Muscle layer of colon (tissue), 2 donors: Measurements from ENCODE around the gene MIR17HG.

Experiments used
- H3K27ac ChIP-seq: one replicate; pipeline ENCODE4 v1.7.0; 2013; ENCODE audit warnings: low read depth, mild to moderate bottlenecking, low read length, moderate library complexity
- H3K27me3 ChIP-seq, 2 donors: one replicate each; pipeline ENCODE4 v1.7.0; 2013; ENCODE audit warnings: low read length in 2 of 2, mild to moderate bottlenecking in 2 of 2; ENCODE audit not compliant: insufficient read depth in 2 of 2, control insufficient read depth in 1 of 2
- H3K36me3 ChIP-seq: one replicate; pipeline ENCODE4 v1.7.0; 2013; ENCODE audit warnings: mild to moderate bottlenecking, low read length; ENCODE audit not compliant: insufficient read depth
- H3K4me1 ChIP-seq: one replicate; pipeline ENCODE4 v1.7.0; 2013; ENCODE audit warnings: mild to moderate bottlenecking, low read length; ENCODE audit not compliant: insufficient read depth
- H3K4me3 ChIP-seq, 2 donors: one replicate each; pipeline ENCODE4 v1.7.0; 2013; ENCODE audit warnings: low read length in 2 of 2, low read depth in 1 of 2, mild to moderate bottlenecking in 1 of 2, moderate library complexity in 1 of 2
- H3K9ac ChIP-seq: one replicate; pipeline ENCODE4 v1.7.0; 2013; ENCODE audit warnings: low read length
- H3K9me3 ChIP-seq: one replicate; pipeline ENCODE4 v1.7.0; 2013; ENCODE audit warnings: mild to moderate bottlenecking, low read length
- donor health status: abdominal sarcoma.
- donor health status: Adenocarcinoma of cecum.

Gene MIR17HG

DNA sequence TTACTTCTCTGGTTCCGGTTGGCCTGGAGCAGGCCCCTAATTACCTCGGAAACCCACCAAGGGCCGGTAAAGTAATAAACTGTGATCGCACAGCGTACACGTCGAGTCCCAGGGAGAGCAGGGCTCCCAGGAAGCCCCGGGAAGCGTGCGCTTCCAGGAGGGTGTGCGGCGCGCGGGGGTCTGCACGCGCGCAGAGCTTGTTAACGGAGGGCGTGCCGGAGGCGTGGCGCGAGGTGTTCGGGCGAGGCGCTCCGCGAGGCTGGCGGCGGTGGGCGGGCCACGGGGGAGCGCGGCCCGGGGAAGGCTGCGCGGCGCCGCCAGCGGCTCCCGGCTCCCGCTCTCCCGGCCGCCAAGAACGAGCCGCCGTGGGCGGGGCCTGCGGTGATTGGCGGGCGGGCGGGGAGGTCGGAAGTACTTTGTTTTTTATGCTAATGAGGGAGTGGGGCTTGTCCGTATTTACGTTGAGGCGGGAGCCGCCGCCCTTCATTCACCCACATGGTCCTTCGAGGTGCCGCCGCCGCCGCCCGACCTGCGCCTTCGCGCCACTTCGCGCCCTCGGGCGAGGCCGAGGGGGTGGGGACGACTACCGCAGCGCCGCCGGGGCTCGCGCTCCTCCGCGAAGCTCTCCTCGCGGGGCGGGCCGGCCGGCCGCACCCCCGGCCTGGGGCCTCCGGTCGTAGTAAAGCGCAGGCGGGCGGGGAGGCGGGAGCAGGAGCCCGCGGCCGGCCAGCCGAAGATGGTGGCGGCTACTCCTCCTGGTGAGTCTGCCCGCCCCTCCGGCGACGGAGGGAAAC, at the start of gene MIR17HG:
Gene MIR17HG (plus strand): TSS at position 486 of the 794 bp plus-strand sequence.
- H3K36me3 ChIP-seq = peaks cover 14% of the 10 kb centered on the region
- peak within 1 kb of the TSS; percentile 51 for H3K9ac ChIP-seq
- H3K4me1 ChIP-seq = peaks cover 23% of the 10 kb centered on the region
- H3K27me3 ChIP-seq = no peaks in the 10 kb centered on the region
- peak within 1 kb of the TSS; percentile 77 to 79 for H3K4me3 ChIP-seq
- peak within 1 kb of the TSS; percentile 69 for H3K27ac ChIP-seq
- H3K9me3 ChIP-seq = no peaks in the 10 kb centered on the region

DNA sequence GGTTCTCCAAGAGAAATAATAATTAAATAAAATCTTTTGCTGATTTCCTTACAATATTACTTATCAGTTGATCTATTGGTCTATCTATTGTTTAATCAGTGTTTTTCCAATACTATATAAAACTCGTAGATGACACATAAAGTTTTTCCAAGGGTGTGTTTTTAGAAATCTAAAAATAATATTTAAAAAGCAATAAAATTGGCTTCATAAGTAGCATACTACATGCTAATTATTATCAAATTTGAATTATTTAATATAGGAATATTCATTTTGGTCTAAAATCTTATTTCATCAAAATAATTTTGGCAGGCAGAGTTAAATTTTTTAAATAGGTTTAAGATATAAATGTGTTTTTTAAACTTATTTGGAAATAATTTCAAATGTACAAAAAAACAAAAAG, 49.4 kb upstream of the MIR17HG start:
- Histone ChIP-seq H3K4me1 (no peaks in the 10 kb centered on the region), H3K9ac (no peak overlapping the region), H3K36me3 (no peaks in the 10 kb centered on the region), H3K27ac (no peak overlapping the region), H3K9me3 (no peaks in the 10 kb centered on the region), H3K27me3 (no peaks in the 10 kb centered on the region), H3K4me3 (no peak overlapping the region)

- Histone ChIP-seq H3K9me3 (no peaks in the 10 kb centered on the region), H3K4me1 (no peaks in the 10 kb centered on the region), H3K27ac (no peak overlapping the region), H3K36me3 (no peaks in the 10 kb centered on the region), H3K4me3 (no peak overlapping the region), H3K9ac (no peak overlapping the region), H3K27me3 (no peaks in the 10 kb centered on the region)
Measured at GRCh38 chr13:91302111-91302510, 45.4 kb upstream of the MIR17HG start.

DNA sequence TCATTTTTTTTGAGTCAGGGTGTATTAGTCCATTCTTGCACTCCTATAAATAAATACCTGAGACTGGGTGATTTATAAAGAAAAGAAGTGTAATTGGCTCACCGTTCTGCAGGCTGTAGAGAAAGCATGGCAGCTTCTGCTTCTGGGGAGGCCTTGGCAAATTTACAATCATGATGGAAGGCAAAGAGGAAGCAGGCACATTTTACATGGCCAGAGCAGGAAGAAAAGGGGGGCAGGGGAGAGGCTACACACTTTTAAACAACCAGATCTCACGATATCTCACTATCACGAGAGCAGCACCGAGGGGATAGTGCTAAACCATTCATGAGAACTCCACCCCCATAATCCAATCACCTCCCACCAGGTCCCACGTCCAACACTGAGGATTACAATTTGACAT, 44.5 kb upstream of the MIR17HG start:
- no peaks in the 10 kb centered on the region for H3K9me3 ChIP-seq
- H3K4me1 ChIP-seq = no peaks in the 10 kb centered on the region
- H3K4me3 ChIP-seq = no peak overlapping the region
- no peak overlapping the region for H3K27ac ChIP-seq
- no peaks in the 10 kb centered on the region for H3K36me3 ChIP-seq
- no peaks in the 10 kb centered on the region for H3K27me3 ChIP-seq
- no peak overlapping the region for H3K9ac ChIP-seq

GRCh38 chr13:91304741-91305140, 42.7 kb upstream of the MIR17HG start:
- H3K27ac ChIP-seq = no peak overlapping the region
- no peak overlapping the region for H3K9ac ChIP-seq
- no peak overlapping the region for H3K4me3 ChIP-seq
- no peaks in the 10 kb centered on the region for H3K27me3 ChIP-seq
- H3K4me1 ChIP-seq = no peaks in the 10 kb centered on the region
- no peaks in the 10 kb centered on the region for H3K9me3 ChIP-seq
- H3K36me3 ChIP-seq = no peaks in the 10 kb centered on the region

- H3K4me3 ChIP-seq = no peak overlapping the region
- no peaks in the 10 kb centered on the region for H3K9me3 ChIP-seq
- no peak overlapping the region for H3K27ac ChIP-seq
- no peak overlapping the region for H3K9ac ChIP-seq
- H3K27me3 ChIP-seq = no peaks in the 10 kb centered on the region
- H3K4me1 ChIP-seq = no peaks in the 10 kb centered on the region
- H3K36me3 ChIP-seq = no peaks in the 10 kb centered on the region
Measured at GRCh38 chr13:91305652-91306051, 41.8 kb upstream of the MIR17HG start.

GRCh38 chr13:91307887-91308286, 39.6 kb upstream of the MIR17HG start:
- Histone ChIP-seq H3K4me3 (no peak overlapping the region), H3K9me3 (no peaks in the 10 kb centered on the region), H3K4me1 (no peaks in the 10 kb centered on the region), H3K36me3 (no peaks in the 10 kb centered on the region), H3K9ac (no peak overlapping the region), H3K27me3 (no peaks in the 10 kb centered on the region), H3K27ac (no peak overlapping the region)

- Histone ChIP-seq H3K27me3 (no peaks in the 10 kb centered on the region), H3K9ac (no peak overlapping the region), H3K27ac (no peak overlapping the region), H3K4me1 (no peaks in the 10 kb centered on the region), H3K4me3 (no peak overlapping the region), H3K9me3 (no peaks in the 10 kb centered on the region), H3K36me3 (no peaks in the 10 kb centered on the region)
Measured at GRCh38 chr13:91308299-91308698, 39.2 kb upstream of the MIR17HG start.

GRCh38 chr13:91311491-91311890, 36.0 kb upstream of the MIR17HG start:
- no peak overlapping the region for H3K27ac ChIP-seq

GRCh38 chr13:91312324-91312723, 35.2 kb upstream of the MIR17HG start:
- H3K9me3 ChIP-seq = no peaks in the 10 kb centered on the region
- no peak overlapping the region for H3K27ac ChIP-seq
- H3K27me3 ChIP-seq = no peaks in the 10 kb centered on the region
- H3K36me3 ChIP-seq = no peaks in the 10 kb centered on the region
- H3K9ac ChIP-seq = no peak overlapping the region
- no peak overlapping the region for H3K4me3 ChIP-seq
- H3K4me1 ChIP-seq = no peaks in the 10 kb centered on the region

More at GRCh38 chr13:91311491-91311890, 36.0 kb upstream of the MIR17HG start:
- Histone ChIP-seq H3K4me3 (no peak overlapping the region), H3K36me3 (no peaks in the 10 kb centered on the region), H3K9me3 (no peaks in the 10 kb centered on the region), H3K4me1 (no peaks in the 10 kb centered on the region), H3K9ac (no peak overlapping the region), H3K27me3 (no peaks in the 10 kb centered on the region)

DNA sequence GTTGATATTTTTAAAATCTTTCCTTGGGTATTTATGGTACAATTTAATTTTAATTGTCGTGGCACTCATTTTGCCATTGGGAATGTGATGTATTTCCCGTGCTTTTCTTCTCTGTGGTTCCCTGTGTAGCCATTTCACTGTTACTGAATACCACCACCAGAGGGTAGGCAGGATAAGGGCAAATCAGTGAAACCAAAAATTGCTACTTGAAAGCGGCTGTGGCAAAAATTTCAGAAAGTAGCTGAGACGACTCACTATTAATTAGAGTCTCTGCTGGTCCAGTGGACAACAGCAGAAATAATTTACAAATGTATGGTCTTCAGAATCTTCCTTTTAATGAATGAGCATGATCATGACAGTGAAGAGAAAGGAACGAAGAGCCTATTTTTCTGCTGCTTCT, 34.4 kb upstream of the MIR17HG start:
- no peaks in the 10 kb centered on the region for H3K27me3 ChIP-seq
- H3K27ac ChIP-seq = no peak overlapping the region
- no peaks in the 10 kb centered on the region for H3K36me3 ChIP-seq
- no peaks in the 10 kb centered on the region for H3K4me1 ChIP-seq
- H3K9me3 ChIP-seq = no peaks in the 10 kb centered on the region
- no peak overlapping the region for H3K9ac ChIP-seq
- no peak overlapping the region for H3K4me3 ChIP-seq

DNA sequence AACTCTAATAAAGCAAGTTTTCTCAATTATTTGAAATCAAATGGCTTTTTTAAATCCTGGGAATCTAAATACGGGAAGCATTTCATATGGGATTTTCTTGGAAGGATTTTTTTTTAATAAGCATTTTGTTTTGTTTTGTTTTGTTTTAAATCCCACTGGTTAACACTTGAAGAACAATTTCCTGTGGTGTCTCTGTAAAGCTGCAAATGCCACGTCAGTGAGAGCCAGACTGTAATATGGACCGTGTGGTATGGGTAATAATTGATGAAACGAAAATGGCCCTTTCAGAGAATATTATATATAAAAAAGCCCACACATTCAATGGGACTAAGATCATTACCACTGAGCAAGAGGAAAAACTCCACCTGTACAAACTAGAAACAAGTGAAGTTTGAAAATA, 33.9 kb upstream of the MIR17HG start:
- Histone ChIP-seq H3K36me3 (no peaks in the 10 kb centered on the region), H3K4me1 (no peaks in the 10 kb centered on the region), H3K4me3 (no peak overlapping the region), H3K27me3 (no peaks in the 10 kb centered on the region), H3K9me3 (no peaks in the 10 kb centered on the region), H3K9ac (no peak overlapping the region), H3K27ac (no peak overlapping the region)
